ENCODE measurements around the gene RAPGEF5. TPM values are rescaled to one million over a fixed set of nuclear protein-coding genes. Genes with fewer than 3 reads are reported as not detected.

RAPGEF5 gene
- total and polyA plus RNA-seq, 4 experiments from 2014 or later, result not detected

DNA sequence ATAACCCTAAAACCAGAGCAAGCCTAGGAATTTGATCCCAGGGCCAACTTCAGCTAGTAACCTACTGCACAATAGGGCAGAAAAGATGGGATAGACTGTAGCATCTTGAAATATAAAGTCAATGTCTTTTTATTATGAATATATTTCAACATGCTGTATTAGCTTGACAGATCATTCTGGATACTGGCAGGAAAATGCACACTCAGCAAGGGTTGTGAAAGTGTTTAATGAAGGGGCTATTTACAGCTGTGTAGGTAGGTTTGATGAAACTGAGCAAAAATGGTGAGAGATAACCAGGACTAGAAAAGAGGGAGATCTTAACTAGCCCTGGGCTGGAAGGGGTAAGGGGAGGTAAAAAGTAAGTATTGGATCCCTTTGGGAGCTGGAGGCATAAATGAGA, 156.2 kb downstream of the RAPGEF5 start:
- no peak overlapping the region for H3K27ac ChIP-seq (ENCODE audit: low read depth, low read length)
- H3K4me3 ChIP-seq (ENCODE audit: low read length in 2 of 2), result no peak overlapping the region
- POLR2A ChIA-PET (ENCODE audit: partially characterized antibody), result no interaction called here
- intact Hi-C loops (cut with micrococcal nuclease), result no loop called here
- Mint-ChIP-seq H3K9me3 (no peaks in the 10 kb centered on the region), H3K27ac (no peak overlapping the region), H3K4me1 (no peaks in the 10 kb centered on the region), H3K27me3 (peaks cover 0 to 2% of the 10 kb centered on the region in 2 donors), H3K36me3 (no peaks in the 10 kb centered on the region), H3K4me3 (no peak overlapping the region)
- CTCF ChIA-PET (ENCODE audit: partially characterized antibody), result no interaction called here
- no peak for DNase-seq
- no peaks in the 10 kb centered on the region for H3K36me3 ChIP-seq (ENCODE audit: insufficient read depth, low read length)
- no peaks in the 10 kb centered on the region for H3K4me1 ChIP-seq (ENCODE audit: insufficient read depth, low read length)
- H3K9me3 ChIP-seq (ENCODE audit: control insufficient read depth in 1 of 2, low read length in 2 of 2), result no peaks in the 10 kb centered on the region
- H3K27me3 ChIP-seq (ENCODE audit: insufficient read depth, low read length), result no peaks in the 10 kb centered on the region

- no peak overlapping the region for H3K27ac ChIP-seq (ENCODE audit: low read depth, low read length)
- POLR2A ChIA-PET (ENCODE audit: partially characterized antibody), result no interaction called here
- H3K4me3 ChIP-seq (ENCODE audit: low read length in 2 of 2), result no peak overlapping the region
- Mint-ChIP-seq H3K27me3 (peaks cover 0 to 2% of the 10 kb centered on the region in 2 donors), H3K9me3 (no peaks in the 10 kb centered on the region), H3K4me1 (no peaks in the 10 kb centered on the region), H3K4me3 (no peak overlapping the region), H3K27ac (no peak overlapping the region), H3K36me3 (no peaks in the 10 kb centered on the region)
- no peaks in the 10 kb centered on the region for H3K27me3 ChIP-seq (ENCODE audit: insufficient read depth, low read length)
- H3K9me3 ChIP-seq (ENCODE audit: control insufficient read depth in 1 of 2, low read length in 2 of 2), result no peaks in the 10 kb centered on the region
- DNase-seq, result no peak
- intact Hi-C loops (cut with micrococcal nuclease), result no loop called here
- no peaks in the 10 kb centered on the region for H3K36me3 ChIP-seq (ENCODE audit: insufficient read depth, low read length)
- no peaks in the 10 kb centered on the region for H3K4me1 ChIP-seq (ENCODE audit: insufficient read depth, low read length)
- CTCF ChIA-PET (ENCODE audit: partially characterized antibody), result no interaction called here
Measured at GRCh38 chr7:22200238-22200637, 156.7 kb downstream of the RAPGEF5 start.

DNA sequence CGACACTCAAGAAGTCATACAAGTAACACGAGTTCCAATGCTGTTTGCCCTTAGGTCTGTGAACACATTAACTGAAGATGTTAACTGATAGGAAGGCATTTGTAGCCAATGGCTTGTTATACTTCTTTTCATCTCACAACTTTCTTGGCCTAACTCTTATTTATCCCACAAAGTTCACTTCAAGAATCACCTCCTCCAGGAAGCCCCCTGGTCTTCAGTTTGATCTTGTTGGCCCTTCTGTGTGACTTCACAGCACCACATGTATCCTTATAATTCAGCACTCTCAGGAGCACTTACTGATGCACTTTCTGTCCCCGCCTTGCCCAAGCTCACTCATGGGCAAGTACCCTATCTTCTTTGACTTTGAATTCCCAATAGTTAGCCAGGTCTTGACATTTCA, 159.6 kb downstream of the RAPGEF5 start:
- Mint-ChIP-seq H3K4me1 (no peaks in the 10 kb centered on the region), H3K27me3 (peaks cover 0 to 2% of the 10 kb centered on the region in 2 donors), H3K4me3 (no peak overlapping the region), H3K27ac (no peak overlapping the region), H3K36me3 (no peaks in the 10 kb centered on the region), H3K9me3 (no peaks in the 10 kb centered on the region)
- CTCF ChIA-PET (ENCODE audit: partially characterized antibody), result no interaction called here
- H3K4me1 ChIP-seq (ENCODE audit: insufficient read depth, low read length), result no peaks in the 10 kb centered on the region
- DNase-seq, result no peak
- no peak overlapping the region for H3K27ac ChIP-seq (ENCODE audit: low read depth, low read length)
- POLR2A ChIA-PET (ENCODE audit: partially characterized antibody), result no interaction called here
- H3K4me3 ChIP-seq (ENCODE audit: low read length in 2 of 2), result no peak overlapping the region
- H3K9me3 ChIP-seq (ENCODE audit: control insufficient read depth in 1 of 2, low read length in 2 of 2), result no peaks in the 10 kb centered on the region
- H3K36me3 ChIP-seq (ENCODE audit: insufficient read depth, low read length), result no peaks in the 10 kb centered on the region
- intact Hi-C loops (cut with micrococcal nuclease), result no loop called here
- no peaks in the 10 kb centered on the region for H3K27me3 ChIP-seq (ENCODE audit: insufficient read depth, low read length)

DNA sequence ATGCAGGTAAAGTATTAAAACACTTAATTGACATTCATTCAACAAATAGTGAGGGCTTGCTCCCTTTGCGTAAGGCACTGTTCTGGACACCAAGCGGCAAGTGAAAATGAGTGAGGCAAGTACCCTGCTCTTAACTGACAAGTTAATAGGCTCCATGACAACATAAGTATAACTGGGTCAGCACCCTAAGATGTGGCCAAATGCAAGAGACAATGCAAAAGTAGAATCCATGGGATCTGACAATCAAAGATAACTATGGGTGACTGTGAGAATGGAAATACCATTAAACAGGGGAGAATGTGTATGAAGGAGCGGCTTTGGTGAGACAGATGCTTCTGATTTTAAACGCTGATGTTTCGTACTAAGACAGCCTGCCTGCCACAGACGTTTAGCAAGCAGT, 160.5 kb downstream of the RAPGEF5 start:
- H3K9me3 ChIP-seq (ENCODE audit: control insufficient read depth in 1 of 2, low read length in 2 of 2), result no peaks in the 10 kb centered on the region
- POLR2A ChIA-PET (ENCODE audit: partially characterized antibody), result no interaction called here
- H3K4me1 ChIP-seq (ENCODE audit: insufficient read depth, low read length), result no peaks in the 10 kb centered on the region
- no peak overlapping the region for H3K4me3 ChIP-seq (ENCODE audit: low read length in 2 of 2)
- Mint-ChIP-seq H3K4me3 (no peak overlapping the region), H3K27ac (no peak overlapping the region), H3K27me3 (peaks cover 0 to 2% of the 10 kb centered on the region in 2 donors), H3K4me1 (no peaks in the 10 kb centered on the region), H3K36me3 (no peaks in the 10 kb centered on the region), H3K9me3 (no peaks in the 10 kb centered on the region)
- no peaks in the 10 kb centered on the region for H3K36me3 ChIP-seq (ENCODE audit: insufficient read depth, low read length)
- DNase-seq, result no peak
- H3K27me3 ChIP-seq (ENCODE audit: insufficient read depth, low read length), result no peaks in the 10 kb centered on the region
- H3K27ac ChIP-seq (ENCODE audit: low read depth, low read length), result no peak overlapping the region
- CTCF ChIA-PET (ENCODE audit: partially characterized antibody), result no interaction called here
- intact Hi-C loops (cut with micrococcal nuclease), result no loop called here

DNA sequence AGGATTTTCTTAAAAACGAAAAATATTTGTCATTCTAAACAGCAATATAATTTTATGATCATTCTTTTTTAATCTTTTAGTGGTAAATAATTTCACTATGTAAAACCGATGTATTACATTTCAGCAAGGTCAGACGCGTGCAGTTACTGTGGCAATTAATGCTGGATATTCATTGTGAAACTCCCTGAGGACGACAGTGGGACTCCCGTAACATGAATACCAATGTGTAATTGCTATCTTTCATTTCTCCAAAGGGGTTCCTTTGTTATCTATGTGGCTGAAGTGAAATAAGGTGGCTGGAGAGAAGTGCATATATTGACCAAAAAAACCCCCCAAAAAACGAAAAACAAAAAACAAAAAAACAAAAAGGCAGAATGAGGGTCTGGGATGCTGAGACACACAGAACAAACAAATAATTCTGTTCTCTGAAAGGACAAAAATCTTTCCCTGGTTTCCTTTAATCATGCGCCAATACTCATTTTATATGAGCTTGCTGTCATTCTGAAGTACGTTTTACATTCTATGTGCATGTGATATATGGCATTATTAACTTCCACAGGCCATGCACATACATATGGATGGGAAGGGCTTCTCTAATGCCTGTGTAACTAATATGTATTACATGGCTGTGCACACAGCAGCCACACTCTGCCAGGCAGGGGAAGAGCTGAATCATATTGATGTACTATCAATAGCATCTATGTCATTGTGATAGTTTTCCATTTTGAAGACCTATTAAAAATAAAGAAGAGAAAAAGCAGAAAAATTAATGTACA, 161.4 kb downstream of the RAPGEF5 start:
- Histone ChIP-seq H3K4me3 (ENCODE audit: low read length in 2 of 2) (no peak overlapping the region), H3K36me3 (ENCODE audit: insufficient read depth, low read length) (no peaks in the 10 kb centered on the region), H3K27me3 (ENCODE audit: insufficient read depth, low read length) (no peaks in the 10 kb centered on the region), H3K4me1 (ENCODE audit: insufficient read depth, low read length) (no peaks in the 10 kb centered on the region), H3K9me3 (ENCODE audit: control insufficient read depth in 1 of 2, low read length in 2 of 2) (no peaks in the 10 kb centered on the region), H3K27ac (ENCODE audit: low read depth, low read length) (no peak overlapping the region)
- ChIA-PET CTCF (ENCODE audit: partially characterized antibody) (no interaction called here), POLR2A (ENCODE audit: partially characterized antibody) (no interaction called here)
- Mint-ChIP-seq H3K9me3 (no peaks in the 10 kb centered on the region), H3K4me1 (no peaks in the 10 kb centered on the region), H3K4me3 (no peak overlapping the region), H3K27ac (no peak overlapping the region), H3K27me3 (peaks cover 2% of the 10 kb centered on the region in 2 donors), H3K36me3 (no peaks in the 10 kb centered on the region)
- DNase-seq, result no peak
- intact Hi-C loops (cut with micrococcal nuclease), result no loop called here

GRCh38 chr7:22194658-22195273, 162.2 kb downstream of the RAPGEF5 start:
- H3K4me1 ChIP-seq (ENCODE audit: insufficient read depth, low read length), result no peaks in the 10 kb centered on the region
- H3K9me3 ChIP-seq (ENCODE audit: control insufficient read depth in 1 of 2, low read length in 2 of 2), result no peaks in the 10 kb centered on the region
- Mint-ChIP-seq H3K4me1 (no peaks in the 10 kb centered on the region), H3K27ac (no peak overlapping the region), H3K9me3 (no peaks in the 10 kb centered on the region), H3K36me3 (no peaks in the 10 kb centered on the region), H3K27me3 (peaks cover 2% of the 10 kb centered on the region in 2 donors), H3K4me3 (no peak overlapping the region)
- DNase-seq, result no peak
- H3K27ac ChIP-seq (ENCODE audit: low read depth, low read length), result no peak overlapping the region
- ChIA-PET POLR2A (ENCODE audit: partially characterized antibody) (no interaction called here), CTCF (ENCODE audit: partially characterized antibody) (no interaction called here)
- no peaks in the 10 kb centered on the region for H3K27me3 ChIP-seq (ENCODE audit: insufficient read depth, low read length)
- intact Hi-C loops (cut with micrococcal nuclease), result no loop called here
- H3K4me3 ChIP-seq (ENCODE audit: low read length in 2 of 2), result no peak overlapping the region
- no peaks in the 10 kb centered on the region for H3K36me3 ChIP-seq (ENCODE audit: insufficient read depth, low read length)

- no peaks in the 10 kb centered on the region for H3K36me3 ChIP-seq (ENCODE audit: insufficient read depth, low read length)
- no peak overlapping the region for H3K4me3 ChIP-seq (ENCODE audit: low read length in 2 of 2)
- H3K9me3 Mint-ChIP-seq, result no peaks in the 10 kb centered on the region
- CTCF ChIA-PET (ENCODE audit: partially characterized antibody), result no interaction called here
- H3K27me3 ChIP-seq (ENCODE audit: insufficient read depth, low read length), result no peaks in the 10 kb centered on the region
- no peak overlapping the region for H3K4me3 Mint-ChIP-seq
- H3K27ac Mint-ChIP-seq, result no peak overlapping the region
- H3K9me3 ChIP-seq (ENCODE audit: control insufficient read depth in 1 of 2, low read length in 2 of 2), result no peaks in the 10 kb centered on the region
- no peak for DNase-seq
- no peaks in the 10 kb centered on the region for H3K4me1 Mint-ChIP-seq
- no peaks in the 10 kb centered on the region for H3K4me1 ChIP-seq (ENCODE audit: insufficient read depth, low read length)
- no peak overlapping the region for H3K27ac ChIP-seq (ENCODE audit: low read depth, low read length)
- intact Hi-C loops (cut with micrococcal nuclease), result no loop called here
- peaks cover 2% of the 10 kb centered on the region in 2 donors for H3K27me3 Mint-ChIP-seq
- POLR2A ChIA-PET (ENCODE audit: partially characterized antibody), result no interaction called here
- H3K36me3 Mint-ChIP-seq, result no peaks in the 10 kb centered on the region
Measured at GRCh38 chr7:22193450-22193983, 163.4 kb downstream of the RAPGEF5 start.
